ENCODE results near the gene MS4A18.
"Not testable (repeated sequence)": the region's sequence is repeated elsewhere in the genome, so short reads cannot be mapped to it uniquely, and the experiment has no call there.

MS4A18 gene

DNA sequence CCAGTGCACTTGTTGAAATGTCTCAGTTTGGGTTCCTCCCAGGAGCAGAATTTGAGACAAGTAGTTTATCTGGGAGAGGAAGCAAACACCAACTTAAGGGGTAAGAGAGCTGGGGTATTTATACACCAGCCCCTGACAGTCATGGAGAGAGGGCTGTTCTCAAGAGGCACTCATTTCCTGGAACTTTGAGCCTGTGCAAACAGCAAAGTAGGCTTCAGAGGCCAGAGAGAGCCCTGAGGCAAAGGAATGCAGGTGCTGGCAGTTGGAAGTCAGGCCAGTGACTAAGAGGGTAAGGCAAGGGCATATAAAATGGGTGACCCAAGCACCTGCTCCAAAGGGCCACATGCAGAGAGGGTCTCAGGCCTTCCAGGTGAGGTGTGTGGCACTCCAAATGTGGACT, 16.1 kb downstream of the MS4A18 start:
- DNase-seq = no peak

DNA sequence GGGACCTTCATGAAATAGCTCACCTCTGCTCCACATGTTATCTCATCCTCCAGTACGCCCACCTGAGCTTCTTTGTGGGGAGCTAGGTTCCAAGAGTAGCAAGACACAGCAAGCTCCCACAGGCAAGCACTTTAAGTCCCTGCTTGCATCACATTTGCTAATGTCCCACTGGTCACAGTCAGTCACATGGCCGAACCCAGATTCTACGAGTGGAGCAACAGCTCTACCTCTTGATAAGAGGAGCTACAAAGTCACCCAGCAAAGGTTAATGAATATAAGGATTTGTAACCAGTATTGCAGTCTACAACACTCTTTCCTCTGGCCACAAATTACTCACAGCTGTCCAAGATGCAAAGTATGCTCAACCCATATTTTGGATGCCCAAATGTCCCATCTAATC, 16.9 kb downstream of the MS4A18 start:
- no peak for DNase-seq

- no peak for DNase-seq
Measured at GRCh38 chr11:60743058-60743457, 18.5 kb downstream of the MS4A18 start.

- no peak for DNase-seq
Measured at GRCh38 chr11:60744114-60744513, 19.6 kb downstream of the MS4A18 start.

DNA sequence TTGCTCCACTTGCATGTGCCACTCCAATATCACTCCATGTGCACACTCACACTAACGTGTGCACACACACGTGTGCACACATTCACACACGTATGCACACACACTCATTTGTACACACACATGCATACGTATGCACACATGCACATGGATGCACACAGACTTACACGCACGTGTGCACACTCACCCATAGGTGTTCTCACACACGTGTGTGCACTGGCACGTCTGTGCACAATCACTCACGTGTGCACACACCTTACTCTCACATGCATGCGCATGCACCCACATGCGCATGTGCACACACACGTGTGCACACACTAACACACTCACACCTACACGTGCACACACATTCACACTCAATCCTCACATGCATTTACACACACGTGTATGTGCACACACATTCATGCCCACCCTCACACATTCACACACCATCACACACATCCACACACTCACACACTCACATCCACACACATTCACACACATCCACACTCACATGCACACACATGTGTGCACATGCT, 22.9 kb downstream of the MS4A18 start:
- DNase-seq = no peak

DNA sequence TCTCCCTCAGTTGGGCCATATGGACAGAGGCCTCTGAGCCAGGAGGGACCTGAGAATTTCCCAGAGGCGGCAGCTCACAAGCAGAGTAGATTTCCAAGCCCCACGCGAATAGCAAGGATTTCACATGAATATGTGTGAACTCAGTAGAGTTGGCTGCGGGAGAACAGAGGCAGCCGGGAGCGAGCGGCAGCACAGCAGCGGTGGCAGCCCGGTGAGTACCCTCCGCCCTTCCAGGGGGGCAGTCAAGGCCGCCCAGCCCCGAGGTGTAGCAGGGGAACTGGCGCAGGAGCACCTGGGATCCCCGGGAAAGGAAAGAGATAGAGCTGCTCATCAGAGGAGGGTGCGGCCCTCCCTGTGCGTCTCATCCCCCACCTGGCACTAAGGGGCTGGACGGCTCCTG, 23.7 kb downstream of the MS4A18 start:
- DNase-seq = no peak

DNA sequence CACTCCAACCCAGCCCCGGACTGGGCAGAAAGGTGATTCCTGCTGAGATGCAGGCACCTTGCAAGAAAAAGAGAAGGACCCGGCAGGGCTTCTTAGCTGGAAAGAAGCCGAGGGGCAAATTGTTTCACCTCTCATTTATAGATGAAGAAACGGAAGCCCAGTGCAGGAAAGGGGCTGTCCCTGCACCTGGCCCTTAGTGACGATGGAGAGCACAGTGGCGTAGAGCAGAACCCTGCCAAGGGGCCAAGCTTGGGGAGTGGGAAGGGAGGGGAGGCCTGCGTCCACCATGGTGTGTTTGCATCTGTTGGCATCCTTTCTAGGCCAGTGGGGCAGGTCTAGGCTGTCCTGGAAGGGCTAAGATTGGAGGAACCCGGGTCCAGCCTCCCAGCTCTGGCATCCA, 24.3 kb downstream of the MS4A18 start:
- no peak for DNase-seq

DNA sequence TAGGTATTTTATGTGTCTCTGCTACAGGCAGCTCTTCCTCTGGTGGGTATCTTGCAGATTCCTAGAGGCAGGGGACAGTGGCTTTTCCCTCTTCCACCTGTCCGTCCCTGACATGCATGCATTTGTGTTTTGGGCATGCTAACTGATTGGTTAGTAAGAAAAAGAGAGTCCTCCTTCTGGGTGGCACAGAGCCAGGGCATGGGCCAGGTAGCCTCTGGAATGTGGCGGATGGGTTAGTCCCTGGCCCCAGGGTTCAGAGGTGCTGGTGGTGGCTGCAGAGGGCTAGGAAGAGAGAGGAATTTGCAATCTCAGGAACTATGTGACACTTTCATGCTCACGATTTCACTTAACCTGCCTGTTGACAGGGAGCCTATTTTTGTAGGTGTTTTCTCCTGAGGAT, 26.4 kb downstream of the MS4A18 start:
- no peak for DNase-seq

DNA sequence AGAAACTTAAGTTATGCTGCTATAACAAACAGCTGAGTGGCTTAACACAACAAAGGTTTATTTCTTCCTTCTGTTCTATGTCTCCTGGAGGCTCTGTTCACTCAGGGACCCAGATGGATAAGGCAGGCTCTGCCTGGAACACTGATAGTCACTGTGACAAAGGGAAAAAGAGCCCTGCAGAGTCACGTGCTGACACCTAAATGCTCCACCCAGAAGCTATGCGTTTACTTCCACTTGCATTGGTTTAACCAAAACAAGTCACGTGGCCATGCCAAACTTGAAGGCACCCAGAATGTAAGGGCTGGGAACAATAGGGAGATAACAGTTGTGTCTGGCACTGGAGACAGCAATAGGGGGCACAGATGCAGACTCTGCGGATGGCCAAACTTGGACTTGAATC, 28.8 kb downstream of the MS4A18 start:
- no peak for DNase-seq

GRCh38 chr11:60754887-60755286, 30.4 kb downstream of the MS4A18 start:
- no peak for DNase-seq

DNA sequence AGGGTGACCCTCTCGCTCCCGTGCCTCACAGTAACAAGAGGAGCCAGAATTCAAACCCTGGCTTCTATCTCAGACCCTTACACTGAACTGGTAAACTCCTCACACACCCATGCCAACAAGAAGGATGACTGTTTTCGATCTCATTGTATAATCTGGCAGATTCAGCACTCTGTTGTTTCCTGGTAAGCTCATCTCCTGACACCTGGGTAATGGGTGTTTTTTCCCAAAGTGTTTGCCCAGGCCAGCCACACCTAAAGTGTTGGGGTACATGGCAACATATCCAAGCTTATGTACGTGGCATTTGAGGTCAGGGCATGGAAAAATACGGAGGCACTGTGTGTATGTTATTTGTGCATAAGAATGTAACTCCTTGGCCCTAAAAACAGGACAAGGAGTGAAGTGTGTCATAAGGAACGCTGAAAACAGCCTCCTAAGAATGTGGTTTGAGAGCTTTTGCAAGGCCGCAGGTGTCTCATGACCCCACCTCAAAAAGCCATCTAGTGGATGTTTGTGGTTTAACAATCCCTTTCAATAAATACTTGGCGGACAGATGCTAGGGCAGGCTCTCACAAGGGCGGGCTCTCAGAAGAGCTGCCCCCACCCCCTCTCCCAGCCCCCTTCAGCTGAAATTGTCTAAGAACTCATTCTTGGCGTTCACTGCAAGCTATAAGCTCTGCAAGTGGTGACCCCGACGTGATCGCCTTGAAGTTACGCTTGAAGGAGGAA, 31.9 kb downstream of the MS4A18 start, which contains the start of gene MS4A15:
Gene MS4A15, plus strand, starts transcription at position 561 of the 726 bp plus-strand sequence. CDS start 6,867 bp downstream, outside the sequence.
- DNase-seq = no peak

GRCh38 chr11:60757231-60757800, 32.8 kb downstream of the MS4A18 start:
- DNase-seq = no peak

DNA sequence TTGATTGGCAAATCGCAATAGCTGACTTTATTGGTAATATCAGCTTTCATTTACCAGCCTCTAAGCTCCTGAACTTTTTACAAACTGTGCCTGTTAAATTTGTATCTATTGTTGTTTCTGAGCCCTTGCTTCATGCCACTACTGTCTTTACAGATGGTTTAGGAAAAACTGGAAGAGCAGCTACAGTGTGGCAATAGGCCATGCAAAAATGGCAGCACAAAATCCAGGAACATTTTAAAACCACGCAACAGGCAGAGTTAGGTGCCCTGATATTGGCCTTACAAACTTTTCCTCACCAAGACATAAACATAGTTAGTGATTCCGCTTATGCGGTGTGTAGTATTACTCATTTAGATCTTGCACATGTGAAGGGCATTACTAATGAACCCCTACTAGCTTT, 34.2 kb downstream of the MS4A18 start:
- not testable (repeated sequence) for DNase-seq

DNA sequence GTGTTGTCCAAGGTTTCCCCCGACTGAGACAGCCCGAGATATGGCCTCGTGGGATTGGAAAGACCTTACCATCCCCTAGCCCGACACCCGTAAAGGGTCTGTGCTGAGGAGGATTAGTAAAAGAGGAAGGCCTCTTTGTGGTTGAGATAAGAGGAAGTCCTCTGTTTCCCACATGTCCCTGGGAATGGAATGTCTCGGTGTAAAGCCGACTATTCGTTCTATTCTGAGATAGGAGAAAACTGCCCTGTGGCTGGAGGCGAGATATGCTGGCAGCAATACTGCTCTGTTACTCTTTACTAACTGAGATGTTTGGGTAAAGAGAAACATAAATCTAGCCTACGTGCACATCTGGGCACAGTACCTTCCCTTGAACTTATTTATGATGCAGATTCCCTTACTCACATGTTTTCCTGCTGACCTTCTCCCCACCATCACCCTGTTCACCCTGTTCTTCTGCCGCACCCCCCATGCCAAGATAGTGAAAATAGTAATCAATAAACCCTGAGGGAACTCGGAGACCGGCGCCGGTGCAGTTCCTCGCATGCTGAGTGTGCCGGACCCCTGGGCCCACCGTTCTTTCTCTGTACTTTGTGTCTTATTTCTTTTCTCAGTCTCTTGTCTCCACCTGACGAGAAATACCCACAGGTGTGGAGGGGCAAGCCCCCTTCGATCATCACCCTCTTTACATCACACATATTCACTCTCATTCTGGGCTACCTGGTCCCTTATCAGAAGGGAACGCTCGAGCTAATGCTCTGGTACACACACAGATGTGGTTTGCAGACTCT, 35.1 kb downstream of the MS4A18 start:
- DNase-seq = not testable (repeated sequence)

GRCh38 chr11:60761436-60762190, 37.1 kb downstream of the MS4A18 start:
- DNase-seq = no peak

- DNase-seq = peak; percentile 14 to 41
Measured at GRCh38 chr11:60762851-60763691, 38.6 kb downstream of the MS4A18 start.

GRCh38 chr11:60763692-60764369, 39.3 kb downstream of the MS4A18 start:
- DNase-seq = no peak

- DNase-seq = no peak
Measured at GRCh38 chr11:60764879-60765278, 40.4 kb downstream of the MS4A18 start.

DNA sequence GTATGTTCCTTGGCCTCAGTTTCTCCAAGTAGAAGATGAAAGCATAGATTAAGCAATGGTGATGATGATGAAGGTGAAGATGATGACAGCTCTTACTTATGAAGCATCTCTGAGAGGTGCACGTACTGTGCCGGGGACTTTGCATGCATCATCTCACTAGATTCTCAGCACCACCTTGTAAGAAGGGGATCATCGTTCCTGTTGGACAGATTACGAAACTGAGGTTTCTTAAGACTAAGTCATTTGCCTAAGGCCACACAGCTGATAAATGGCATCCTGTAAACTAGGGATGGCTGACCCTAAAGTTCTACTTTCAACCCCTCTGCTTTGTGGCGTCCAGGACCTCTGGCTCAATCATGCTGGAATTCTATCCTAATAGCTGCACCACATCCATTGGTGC, 40.8 kb downstream of the MS4A18 start:
- DNase-seq = no peak

GRCh38 chr11:60766547-60766946, 42.0 kb downstream of the MS4A18 start:
- DNase-seq = no peak

DNA sequence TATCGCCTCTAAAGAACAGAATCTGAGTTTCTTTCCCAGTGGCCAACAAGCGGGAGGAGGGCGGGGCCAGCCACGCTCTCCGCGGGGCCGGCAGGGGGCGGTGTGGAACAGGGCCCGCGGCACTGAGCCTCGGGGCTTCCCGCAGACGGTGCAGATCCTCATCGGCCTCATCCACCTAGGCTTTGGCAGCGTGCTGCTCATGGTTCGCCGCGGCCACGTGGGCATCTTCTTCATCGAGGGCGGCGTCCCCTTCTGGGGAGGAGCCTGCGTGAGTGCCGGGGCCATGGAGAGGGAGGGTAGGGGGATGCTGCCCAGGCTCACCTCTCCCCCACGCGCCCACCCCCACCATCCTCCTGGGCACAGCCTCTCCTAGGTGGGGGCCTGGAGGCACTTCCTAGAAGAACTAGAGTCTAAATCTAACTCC, 42.9 kb downstream of the MS4A18 start:
- no peak for DNase-seq

All from NCI-H1930 (cell line).